PC-9 (cell line): ENCODE data around the gene ANAPC16. TPM values are rescaled to one million over a fixed set of nuclear protein-coding genes. Genes with fewer than 3 reads are reported as not detected.

Experiments used
- BruUV-seq: library from RNA; stranded (reverse); fragments of 400-500 nt; replicated peaks from 2 replicates; lab custom pipeline; 2021; lab: Mats Ljungman, UMichigan
- CTCF ChIA-PET: fragments of 300-600 bp; sonication (Branson Sonifier 250); formaldehyde crosslinking; loops from one replicate; lab custom pipeline; 2022; ENCODE audit warnings: antibody characterized with exemption; lab: Charles Lee
- POLR2A ChIA-PET: fragments of 300-600 bp; sonication (Branson Sonifier 250); formaldehyde crosslinking; loops from one replicate; lab custom pipeline; 2022; ENCODE audit warnings: antibody characterized with exemption; ENCODE audit not compliant: unreplicated experiment; lab: Charles Lee
- DNase-seq, 2 experiments: peaks; one replicate each; pipeline versions ENCODE4 v3.0.0 to v3.0.0-alpha.2; 2015 to 2022; ENCODE audit warnings: mixed read lengths in 1 of 2
- H2AFZ ChIP-seq: fragments of 200-600 bp; sonication (generic); 2 replicates; pipeline ENCODE4 v1.8.1; 2017; ENCODE audit warnings: antibody characterized with exemption
- H3F3A ChIP-seq: fragments of 200-600 bp; sonication (generic); 2 replicates; pipeline ENCODE4 v1.8.1; 2017; ENCODE audit warnings: antibody characterized with exemption, mild to moderate bottlenecking, low read depth; ENCODE audit not compliant: insufficient read depth
- H3K27ac ChIP-seq: fragments of 200-600 bp; sonication (generic); 2 replicates; pipeline ENCODE4 v1.6.1; 2016; ENCODE audit warnings: mixed run types
- H3K27me3 ChIP-seq: fragments of 200-600 bp; sonication (generic); 2 replicates; pipeline ENCODE4 v1.6.1; 2016; ENCODE audit warnings: low read depth, mixed run types; ENCODE audit not compliant: insufficient read depth
- H3K36me3 ChIP-seq: fragments of 200-600 bp; sonication (generic); 2 replicates; pipeline ENCODE4 v1.6.1; 2016; ENCODE audit warnings: low read depth, mixed run types
- H3K4me1 ChIP-seq: fragments of 200-600 bp; sonication (generic); replicated peaks from 2 replicates; pipeline ENCODE4 v1.6.1; 2016; ENCODE audit warnings: mixed run types; ENCODE audit not compliant: insufficient read depth
- H3K4me2 ChIP-seq: fragments of 200-600 bp; sonication (generic); 2 replicates; pipeline ENCODE4 v1.6.1; 2017; ENCODE audit warnings: mixed run types
- H3K4me3 ChIP-seq: fragments of 200-600 bp; sonication (generic); 2 replicates; pipeline ENCODE4 v1.6.1; 2016; ENCODE audit warnings: mixed run types
- H3K79me2 ChIP-seq: fragments of 200-600 bp; sonication (generic); 2 replicates; pipeline ENCODE4 v1.6.1; 2017; ENCODE audit warnings: low read depth, mixed run types
- H3K9me2 ChIP-seq: fragments of 200-600 bp; sonication (generic); 2 replicates; pipeline ENCODE4 v1.8.1; 2017; ENCODE audit warnings: mild to moderate bottlenecking; ENCODE audit not compliant: insufficient read depth
- H3K9me3 ChIP-seq: fragments of 200-600 bp; sonication (generic); 2 replicates; pipeline ENCODE4 v1.8.1; 2016; ENCODE audit warnings: low read depth; ENCODE audit not compliant: insufficient read depth
- H4K20me1 ChIP-seq: fragments of 200-600 bp; sonication (generic); 2 replicates; pipeline ENCODE4 v1.8.1; 2017; ENCODE audit not compliant: insufficient read depth
- CTCF ChIP-seq: fragments of 200-600 bp; sonication (generic); conservative IDR thresholded peaks from 2 replicates; pipeline ENCODE4 v1.6.1; 2017; ENCODE audit warnings: mixed run types, antibody characterized with exemption, mild to moderate bottlenecking, moderate library complexity
- EZH2 ChIP-seq: fragments of 200-600 bp; sonication (generic); IDR thresholded peaks from 2 replicates; pipeline ENCODE4 v1.8.0; 2017; ENCODE audit warnings: antibody characterized with exemption, low read depth
- intact Hi-C: fragments of 100-400 bp; cut with micrococcal nuclease; formaldehyde crosslinking; loops from one replicate; pipeline ENCODE4 v1.10.0; 2022; ENCODE audit not compliant: unreplicated experiment
- total RNA-seq: library from RNA; stranded (reverse); gene quantifications from 2 replicates; pipeline ENCODE4 v1.2.3, GENCODE V29; 2021

Gene ANAPC16
- total RNA-seq, 1 experiment from 2014 or later: 171 TPM

GRCh38 chr10:72227826-72228225, 12.0 kb downstream of the ANAPC16 start:
- BruUV-seq: no TSS peak
- no peaks in the 10 kb centered on the region for H3K9me2 ChIP-seq
- peak overlapping the region; percentile 17; the same call in 1 of the 2 replicates for H3K27ac ChIP-seq
- no peak overlapping the region for H3K4me2 ChIP-seq
- H3K79me2 ChIP-seq: peaks cover 60% of the 10 kb centered on the region
- H3K4me3 ChIP-seq: no peak overlapping the region
- no peak for DNase-seq
- peaks cover 34% of the 10 kb centered on the region for H3F3A ChIP-seq
- peaks cover 3% of the 10 kb centered on the region; the same call in 1 of the 2 replicates for H3K4me1 ChIP-seq
- ChIA-PET POLR2A (interaction anchor here (0.6 to 0.7 kb wide), 2 partner anchors 81 to 1339 kb away, joined by 8 to 9 read pairs; no protein-coding TSS in a partner anchor), CTCF (no interaction called here)
- H4K20me1 ChIP-seq: no peaks in the 10 kb centered on the region
- no peaks in the 10 kb centered on the region for H3K27me3 ChIP-seq
- peaks cover 47% of the 10 kb centered on the region for H3K36me3 ChIP-seq
- H3K9me3 ChIP-seq: no peaks in the 10 kb centered on the region
- no peak for TF ChIP-seq CTCF
- TF ChIP-seq EZH2: no peak
- H2AFZ ChIP-seq: no peak overlapping the region
- intact Hi-C loops: no loop called here

GRCh38 chr10:72228318-72228751, 12.5 kb downstream of the ANAPC16 start:
- POLR2A ChIA-PET: no interaction called here
- Histone ChIP-seq H3K27me3 (no peaks in the 10 kb centered on the region), H3K9me3 (no peaks in the 10 kb centered on the region), H4K20me1 (no peaks in the 10 kb centered on the region), H3K4me1 (peaks cover 3% of the 10 kb centered on the region; the same call in 1 of the 2 replicates), H3K9me2 (no peaks in the 10 kb centered on the region), H2AFZ (no peak overlapping the region), H3K4me3 (no peak overlapping the region), H3K79me2 (peaks cover 56% of the 10 kb centered on the region), H3F3A (peaks cover 36% of the 10 kb centered on the region), H3K4me2 (no peak overlapping the region), H3K36me3 (peaks cover 49% of the 10 kb centered on the region), H3K27ac (peak overlapping the region; percentile 17; the same call in 1 of the 2 replicates)
- DNase-seq: no peak
- intact Hi-C loops: no loop called here
- no peak for TF ChIP-seq CTCF
- no peak for TF ChIP-seq EZH2
- CTCF ChIA-PET: interaction anchor here (0.5 kb wide), 1 partner anchor 105 kb away, joined by 9 read pairs; no protein-coding TSS in a partner anchor
- no TSS peak for BruUV-seq

- no peak overlapping the region for H3K4me3 ChIP-seq
- H3K27me3 ChIP-seq: no peaks in the 10 kb centered on the region
- H3K4me1 ChIP-seq: 0 out of 2 replicates have a peak, but pooled peaks cover 3% of the 10 kb centered on the region
- no peak overlapping the region for H3K27ac ChIP-seq
- no peak for DNase-seq
- no peak overlapping the region for H3K4me2 ChIP-seq
- H3K9me3 ChIP-seq: no peaks in the 10 kb centered on the region
- intact Hi-C loops: no loop called here
- H3K79me2 ChIP-seq: peaks cover 44% of the 10 kb centered on the region
- H2AFZ ChIP-seq: no peak overlapping the region
- TF ChIP-seq EZH2 (no peak), CTCF (no peak)
- peaks cover 45% of the 10 kb centered on the region for H3F3A ChIP-seq
- peaks cover 53% of the 10 kb centered on the region for H3K36me3 ChIP-seq
- H4K20me1 ChIP-seq: no peaks in the 10 kb centered on the region
- ChIA-PET CTCF (interaction anchor here (0.5 to 0.6 kb wide), 2 partner anchors 47 to 181 kb away, joined by 4 to 7 read pairs; no protein-coding TSS in a partner anchor), POLR2A (interaction anchor here (0.7 kb wide), 2 partner anchors 104 to 172 kb away, joined by 4 to 6 read pairs; no protein-coding TSS in a partner anchor)
- no peaks in the 10 kb centered on the region for H3K9me2 ChIP-seq
- BruUV-seq: no TSS peak
These were observed 13.7 kb downstream of the ANAPC16 start for GRCh38 chr10:72229261-72230251.
